Measurements from ENCODE around the gene PKP1.

Gene PKP1

DNA sequence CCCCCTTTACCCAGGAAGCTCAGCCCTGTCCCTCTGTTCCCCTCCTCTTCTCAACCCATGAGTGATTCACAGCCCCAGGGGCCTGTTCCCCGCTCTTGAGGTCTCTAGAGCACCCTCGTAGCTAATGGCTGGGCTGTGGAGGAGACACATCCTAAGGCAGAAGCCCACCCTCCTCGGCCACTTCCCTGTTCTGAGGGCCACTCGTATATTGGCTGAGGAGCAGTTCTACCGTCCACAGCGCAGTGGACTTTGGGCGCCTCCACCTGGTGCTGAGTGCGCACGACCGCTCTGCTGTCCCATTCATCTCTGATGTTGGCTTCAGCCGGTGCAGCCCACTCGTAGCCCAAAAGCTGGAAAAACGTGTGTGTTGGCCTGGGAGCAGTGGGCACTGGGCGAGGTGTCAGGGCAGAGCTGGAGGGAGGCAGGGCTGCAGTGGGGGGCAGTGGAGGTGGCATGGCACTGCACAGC lies 24.5 kb upstream of the PKP1 start:
- H3K4me3 ChIP-seq (ENCODE audit: low read depth, low read length), result no peak overlapping the region
- DNase-seq (ENCODE audit: low read depth), result no peak

DNA sequence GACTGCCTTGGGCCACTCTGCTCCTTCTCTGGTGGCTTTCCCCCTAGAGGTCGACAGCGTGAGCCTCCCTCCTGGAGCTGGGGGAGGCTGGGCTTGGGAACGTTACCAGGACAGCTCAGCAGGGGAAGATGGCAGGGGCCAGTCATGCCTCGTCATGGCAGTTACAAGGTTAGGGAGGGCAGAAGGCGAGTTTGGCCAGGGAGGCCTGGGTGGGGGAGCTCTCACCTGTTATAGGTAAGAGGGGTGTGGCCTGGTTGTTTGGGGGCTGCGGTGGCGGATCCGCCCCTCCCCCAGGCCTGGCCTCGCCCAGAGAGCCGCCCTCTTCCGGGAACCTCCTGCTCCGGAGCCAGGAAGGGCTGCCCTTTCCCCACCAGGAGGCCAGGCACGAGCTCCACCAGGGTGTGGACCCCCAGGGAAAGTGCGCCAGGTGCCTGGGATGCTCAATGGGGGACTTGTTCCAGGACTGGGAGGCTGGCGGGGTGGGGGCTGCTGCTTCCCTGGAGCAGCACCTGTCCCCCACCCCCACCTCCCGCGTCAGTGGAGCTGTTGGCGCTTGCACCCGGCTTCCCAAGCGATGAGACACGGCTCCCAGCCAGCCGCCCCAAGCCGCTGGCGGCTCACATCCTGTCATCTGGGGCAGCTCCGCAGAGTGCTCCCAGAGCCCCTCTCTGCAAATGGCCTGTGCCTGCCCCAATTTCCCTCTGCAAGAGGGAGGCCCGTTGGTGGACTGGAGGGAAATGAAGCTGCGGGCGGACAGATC lies 23.6 kb upstream of the PKP1 start:
- no peak overlapping the region for H3K4me3 ChIP-seq (ENCODE audit: low read depth, low read length)
- DNase-seq (ENCODE audit: low read depth), result no peak

DNA sequence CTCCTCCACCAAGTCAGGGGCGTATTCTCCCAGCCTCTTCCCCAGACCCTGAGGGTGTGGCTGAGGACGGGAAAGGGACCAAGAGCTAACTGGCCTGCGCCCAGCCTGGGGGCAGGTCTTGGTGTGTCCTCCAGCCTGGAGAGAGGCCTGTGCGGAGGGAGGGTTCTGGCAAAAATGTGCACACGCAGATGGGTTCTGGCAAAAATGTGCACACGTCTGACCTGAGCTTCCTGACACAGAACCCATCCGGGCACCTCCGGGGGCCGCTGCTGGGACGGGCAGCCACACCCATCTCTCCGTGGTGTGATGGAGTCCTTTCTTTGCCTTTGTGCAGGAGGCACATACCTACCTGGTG lies 23.1 kb upstream of the PKP1 start:
- no peak for DNase-seq (ENCODE audit: low read depth)
- no peak overlapping the region for H3K4me3 ChIP-seq (ENCODE audit: low read depth, low read length)

DNA sequence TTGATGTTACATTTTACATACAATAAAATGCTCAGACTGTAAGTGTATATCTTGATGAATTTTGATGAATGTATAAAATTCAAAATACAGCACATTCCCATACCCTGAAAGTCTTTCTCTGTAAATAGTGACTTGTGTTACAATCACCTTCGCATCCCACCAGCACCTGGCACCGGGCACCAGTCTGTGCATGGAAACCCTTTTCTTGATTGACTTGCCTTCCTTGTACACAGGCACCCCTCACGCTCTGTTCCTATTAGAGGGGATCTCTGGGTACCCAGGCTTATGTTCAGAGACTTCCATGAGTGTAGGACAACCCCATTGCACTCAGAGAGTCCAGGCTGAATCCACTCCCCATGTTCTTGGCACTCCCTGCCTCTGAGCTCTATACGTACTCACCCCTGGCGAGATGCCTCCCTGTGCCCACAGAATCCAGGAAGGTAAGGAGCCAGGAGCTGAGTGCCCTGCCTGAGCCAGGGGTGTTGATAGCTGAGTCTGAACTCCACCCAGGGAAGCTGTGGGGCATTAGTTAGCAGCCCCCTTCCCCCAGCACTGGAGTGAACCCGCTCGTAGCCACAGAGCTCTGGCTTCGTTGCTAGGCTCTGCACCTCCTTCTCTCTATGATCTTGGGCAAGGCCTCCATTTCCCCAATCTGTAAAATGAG lies 22.5 kb upstream of the PKP1 start:
- no peak overlapping the region for H3K4me3 ChIP-seq (ENCODE audit: low read depth, low read length)
- DNase-seq (ENCODE audit: low read depth), result no peak

DNA sequence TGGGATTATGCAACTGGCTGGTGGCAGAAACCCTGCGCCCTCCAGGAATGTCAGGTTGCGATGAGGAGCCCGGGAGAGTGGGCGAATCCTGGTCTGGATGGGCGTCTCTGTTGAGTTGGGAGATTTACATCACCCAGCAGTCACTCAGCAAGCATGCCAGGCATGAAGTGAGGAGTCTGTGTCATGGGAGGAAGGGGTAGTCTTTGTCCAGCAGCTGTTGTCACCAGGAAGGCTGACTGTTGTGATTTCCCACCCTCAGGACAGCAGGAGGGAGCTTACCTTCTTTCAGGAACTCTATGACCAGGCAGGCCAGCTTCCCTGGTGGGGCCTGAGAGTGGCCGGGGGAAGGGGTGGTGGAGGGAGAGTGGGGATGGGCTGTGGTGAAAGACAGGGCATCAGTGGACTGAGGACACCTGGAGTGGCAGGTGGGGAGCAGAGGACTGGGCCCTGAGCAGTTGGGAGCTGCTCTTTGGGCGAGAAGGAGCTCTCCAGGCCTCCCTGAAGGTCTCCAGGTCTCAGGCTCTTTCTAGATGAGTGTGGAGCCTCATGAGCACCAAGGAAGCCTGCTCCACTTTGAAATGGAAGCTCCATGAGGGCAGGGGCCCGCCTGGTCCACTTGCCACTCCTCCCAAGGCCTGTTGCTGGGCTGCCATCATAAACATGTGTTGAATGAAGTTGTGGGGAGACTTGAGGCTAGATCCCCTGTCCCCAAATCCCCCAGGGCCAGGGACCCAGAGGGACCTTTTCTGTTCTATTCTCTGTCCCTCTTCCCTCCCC lies 21.3 kb upstream of the PKP1 start:
- DNase-seq (ENCODE audit: low read depth), result no peak
- no peak overlapping the region for H3K4me3 ChIP-seq (ENCODE audit: low read depth, low read length)

DNA sequence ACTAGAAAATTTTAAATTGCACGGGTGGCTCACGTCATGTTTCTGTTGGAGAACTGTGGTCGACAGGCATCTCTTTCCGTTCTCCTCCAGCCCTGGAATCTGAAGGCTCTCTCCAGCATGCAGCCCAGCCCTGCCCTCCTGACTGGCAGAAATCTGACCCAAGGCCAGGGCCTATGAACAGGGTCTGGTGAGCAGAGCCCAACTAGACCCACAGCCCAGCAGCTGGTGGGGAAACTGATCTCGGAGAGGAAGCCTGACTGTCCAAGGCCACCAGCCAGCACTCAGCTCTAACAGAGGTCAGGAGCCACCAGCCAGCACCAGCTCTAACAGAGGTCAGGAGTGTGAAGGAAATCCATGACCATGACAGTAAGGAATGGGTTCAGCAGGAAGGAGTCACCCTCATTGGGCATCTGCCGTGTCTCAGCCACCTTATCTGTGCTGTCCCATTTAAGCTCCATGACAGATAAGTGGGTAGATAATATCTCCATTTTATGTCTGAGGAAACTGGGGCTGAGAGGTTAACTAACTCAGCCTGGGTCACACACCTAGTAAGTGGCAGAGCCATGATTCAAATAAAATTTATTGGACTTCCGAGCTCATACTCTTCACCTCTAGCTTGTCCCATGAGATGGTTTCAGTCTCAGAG lies 20.2 kb upstream of the PKP1 start:
- no peak for DNase-seq (ENCODE audit: low read depth)
- H3K4me3 ChIP-seq (ENCODE audit: low read depth, low read length), result no peak overlapping the region

DNA sequence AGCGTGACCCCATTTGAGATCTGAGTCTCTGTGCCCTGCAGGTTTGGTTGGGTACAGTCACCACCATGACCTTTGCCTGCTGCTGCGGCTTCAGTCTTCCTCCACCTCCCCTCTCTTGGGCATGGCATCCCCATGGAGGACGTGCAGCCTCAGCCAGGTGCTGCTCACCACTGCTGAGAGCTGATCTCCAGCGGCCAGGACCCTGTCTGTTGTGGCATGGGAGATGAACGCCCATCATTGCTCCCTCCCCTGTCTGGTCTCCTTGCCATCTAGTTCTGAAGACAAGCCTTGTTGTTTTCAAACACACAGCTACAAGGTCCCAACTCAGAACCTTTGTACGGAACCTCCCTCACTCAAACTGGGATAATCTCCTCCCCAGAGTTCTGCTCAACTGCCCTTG lies 19.2 kb upstream of the PKP1 start:
- no peak overlapping the region for H3K4me3 ChIP-seq (ENCODE audit: low read depth, low read length)
- DNase-seq (ENCODE audit: low read depth), result no peak

DNA sequence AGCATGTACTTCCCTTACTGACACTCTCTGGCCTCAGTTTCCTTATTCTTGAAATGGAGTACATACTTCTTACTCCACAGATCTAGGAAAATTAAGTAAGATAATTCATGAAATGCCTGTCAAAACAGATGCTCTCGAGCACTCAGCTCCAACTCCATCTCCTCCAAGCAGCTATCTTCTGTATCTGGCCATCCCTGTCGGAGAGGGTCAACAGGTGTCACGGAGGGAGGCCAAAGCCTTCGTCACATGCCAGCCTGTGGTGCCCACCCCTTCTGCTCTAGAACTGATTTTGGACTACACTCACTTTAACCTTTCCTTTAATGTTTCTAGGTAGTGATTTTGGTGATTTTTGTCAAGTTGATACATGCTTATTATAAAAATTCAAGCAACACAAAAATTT lies 18.8 kb upstream of the PKP1 start:
- no peak for DNase-seq (ENCODE audit: low read depth)
- no peak overlapping the region for H3K4me3 ChIP-seq (ENCODE audit: low read depth, low read length)

DNA sequence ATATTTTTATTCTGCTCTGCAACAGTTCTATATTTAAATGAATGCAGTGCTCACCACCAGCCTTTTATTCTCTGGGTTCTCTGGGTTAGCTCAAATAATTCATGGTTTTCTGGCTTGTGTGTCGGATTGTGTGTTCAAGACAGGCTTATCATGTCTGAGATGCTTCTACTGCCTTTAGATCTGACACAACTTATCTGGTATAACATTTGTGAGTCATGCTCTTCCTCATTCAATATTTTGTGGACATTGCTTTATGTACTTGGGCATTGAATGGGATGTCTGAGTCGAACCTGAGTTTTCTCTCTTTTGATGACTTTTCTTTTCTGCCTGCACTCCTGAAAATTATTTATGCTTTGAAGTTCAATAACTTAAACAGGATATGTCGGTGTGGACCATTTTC lies 17.6 kb upstream of the PKP1 start:
- DNase-seq (ENCODE audit: low read depth), result no peak
- H3K4me3 ChIP-seq (ENCODE audit: low read depth, low read length), result no peak overlapping the region

DNA sequence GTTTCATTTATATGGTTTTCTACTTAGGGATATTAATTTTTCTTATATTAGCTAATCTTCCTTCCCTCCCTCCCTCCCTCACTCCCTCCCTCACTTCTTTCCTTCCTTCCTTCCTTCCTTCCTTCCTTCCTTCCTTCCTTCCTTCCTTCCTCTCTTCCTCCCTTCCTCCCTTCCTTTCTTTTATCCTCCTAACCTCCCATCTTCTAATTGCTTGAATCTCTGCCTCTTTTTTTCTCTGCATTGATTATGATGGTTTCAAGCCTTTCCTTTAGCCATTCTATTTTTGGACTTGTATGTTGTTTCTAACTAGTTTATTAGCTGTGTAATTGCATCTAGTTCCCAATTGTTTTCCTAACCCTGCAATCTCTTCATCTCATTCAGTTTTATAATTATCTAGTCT lies 17.0 kb upstream of the PKP1 start:
- H3K4me3 ChIP-seq (ENCODE audit: low read depth, low read length), result no peak overlapping the region
- DNase-seq (ENCODE audit: low read depth), result no peak

DNA sequence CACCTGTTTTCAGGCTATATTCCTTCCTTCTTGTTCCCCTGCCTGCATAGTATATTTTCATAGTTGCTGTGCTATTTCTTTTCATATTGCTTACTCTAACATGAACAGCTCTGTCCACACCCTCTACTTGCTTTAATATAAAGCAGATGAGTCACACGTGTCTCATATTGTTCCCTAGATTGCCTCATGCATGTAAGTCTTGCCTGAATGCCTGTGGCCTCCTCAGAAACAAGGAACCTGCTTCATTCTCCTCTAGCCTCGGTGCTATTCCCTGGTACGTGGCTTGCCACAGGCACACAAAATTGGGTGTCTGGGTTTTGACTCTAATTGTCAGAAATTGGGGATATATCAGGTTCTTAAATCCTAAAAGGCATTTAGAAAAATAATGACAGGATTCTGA lies 16.5 kb upstream of the PKP1 start:
- no peak overlapping the region for H3K4me3 ChIP-seq (ENCODE audit: low read depth, low read length)
- DNase-seq (ENCODE audit: low read depth), result peak; percentile 85

DNA sequence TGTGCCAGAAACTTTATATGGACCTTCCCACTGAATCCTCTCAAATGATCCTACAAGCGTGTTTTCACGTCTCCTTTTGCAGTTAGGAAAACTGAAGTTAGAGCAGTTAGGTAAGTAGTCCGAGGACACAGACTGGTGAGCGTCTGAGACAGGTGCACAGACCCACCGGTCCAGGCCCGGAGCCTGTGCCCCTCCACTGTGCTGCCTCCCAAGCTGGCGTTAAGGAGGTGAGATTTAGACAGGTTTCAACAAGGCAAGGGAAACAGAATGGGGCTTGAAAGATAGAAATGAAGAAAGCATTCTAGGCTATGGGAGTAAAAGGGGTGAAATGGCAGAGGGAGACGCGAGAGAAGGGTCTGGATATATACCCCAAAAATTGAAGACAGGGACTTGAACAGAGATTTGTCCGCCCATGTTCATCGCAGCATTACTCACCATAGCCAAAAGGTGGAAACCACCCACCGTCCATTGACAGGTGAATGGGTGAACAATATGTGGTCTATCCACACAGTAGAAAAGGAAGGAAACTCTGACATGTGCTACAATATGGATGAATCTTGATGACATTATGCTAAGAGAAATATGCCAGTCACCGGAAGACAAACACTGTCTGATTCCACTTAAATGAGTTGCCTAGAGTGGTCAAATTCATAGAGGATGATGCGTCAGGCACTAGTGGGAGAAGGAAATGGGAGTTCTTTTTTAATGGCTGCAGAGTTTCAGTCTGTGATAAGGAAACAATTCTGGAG lies 15.7 kb upstream of the PKP1 start:
- H3K4me3 ChIP-seq (ENCODE audit: low read depth, low read length), result no peak overlapping the region
- DNase-seq (ENCODE audit: low read depth), result no peak

DNA sequence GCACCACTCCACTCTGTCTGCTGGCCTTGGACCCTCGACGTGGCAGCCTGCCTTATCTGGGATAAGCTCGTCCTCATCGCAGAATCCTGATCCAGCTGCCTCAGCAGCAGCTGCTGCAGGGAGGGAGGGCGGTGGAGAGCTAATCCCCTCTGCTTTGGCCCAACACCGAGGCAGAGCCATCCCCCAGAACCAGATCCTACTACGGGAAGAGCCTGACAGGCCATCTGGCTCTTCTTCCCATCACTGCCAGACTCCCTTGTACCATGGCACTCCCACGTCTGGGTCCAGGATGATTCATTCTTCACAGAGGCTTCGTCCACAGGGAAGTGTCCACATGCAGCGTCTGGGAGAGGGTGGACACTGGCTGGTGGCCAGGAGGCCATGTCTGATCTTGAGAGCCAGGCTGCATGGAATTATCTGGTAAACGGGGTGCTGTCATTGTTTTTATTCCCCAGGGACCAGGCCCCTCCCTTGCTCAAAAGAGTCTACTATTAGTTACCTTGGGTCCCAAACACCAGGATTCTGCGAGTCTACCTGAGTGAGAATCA lies 14.6 kb upstream of the PKP1 start:
- no peak overlapping the region for H3K4me3 ChIP-seq (ENCODE audit: low read depth, low read length)
- peak; percentile 86 for DNase-seq (ENCODE audit: low read depth)

DNA sequence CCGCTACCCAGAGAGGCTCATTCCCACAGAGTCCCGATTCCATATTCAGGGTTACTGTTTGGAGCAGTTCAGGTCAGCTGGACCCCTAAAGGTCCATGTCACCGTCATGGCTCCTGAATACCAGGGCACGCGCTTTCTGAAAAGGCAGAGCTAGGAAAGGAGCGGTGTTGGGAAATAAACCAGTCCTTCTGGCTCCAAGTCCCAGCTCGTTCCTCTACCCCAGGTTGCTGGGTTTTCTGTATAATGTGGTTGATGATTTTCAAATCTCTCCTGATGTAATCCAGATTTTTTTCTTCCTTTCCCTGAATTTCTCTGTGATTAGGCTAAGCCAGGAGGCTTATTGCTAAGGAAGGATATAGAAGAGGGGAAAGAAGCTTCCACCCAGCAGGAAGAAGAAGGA lies 14.0 kb upstream of the PKP1 start:
- H3K4me3 ChIP-seq (ENCODE audit: low read depth, low read length), result no peak overlapping the region
- DNase-seq (ENCODE audit: low read depth), result no peak

DNA sequence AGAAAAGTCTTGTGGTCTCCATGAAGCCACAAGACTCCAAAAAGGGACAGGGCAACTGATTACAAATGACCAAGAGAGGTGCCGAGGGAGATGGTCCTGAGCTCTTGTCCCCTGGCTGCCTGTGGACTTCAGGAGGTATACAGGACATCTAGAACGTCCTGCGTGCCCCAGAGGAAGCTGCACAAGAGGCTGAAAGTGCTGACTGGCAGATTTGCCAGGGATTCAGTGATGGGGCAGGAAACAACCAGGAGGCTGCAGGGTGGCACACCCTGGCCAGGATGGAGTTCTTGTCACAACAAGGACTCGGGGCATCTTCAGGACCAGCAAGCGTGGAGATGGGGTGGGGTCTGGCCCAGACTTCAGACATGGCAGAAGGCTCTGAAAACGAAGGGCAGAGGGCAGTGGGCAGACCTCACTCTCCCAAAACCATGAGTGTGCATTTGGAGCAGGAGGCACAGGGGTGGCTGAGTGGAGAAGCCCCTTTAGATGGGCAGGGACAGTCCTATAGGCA lies 13.4 kb upstream of the PKP1 start:
- DNase-seq (ENCODE audit: low read depth), result no peak
- H3K4me3 ChIP-seq (ENCODE audit: low read depth, low read length), result no peak overlapping the region

DNA sequence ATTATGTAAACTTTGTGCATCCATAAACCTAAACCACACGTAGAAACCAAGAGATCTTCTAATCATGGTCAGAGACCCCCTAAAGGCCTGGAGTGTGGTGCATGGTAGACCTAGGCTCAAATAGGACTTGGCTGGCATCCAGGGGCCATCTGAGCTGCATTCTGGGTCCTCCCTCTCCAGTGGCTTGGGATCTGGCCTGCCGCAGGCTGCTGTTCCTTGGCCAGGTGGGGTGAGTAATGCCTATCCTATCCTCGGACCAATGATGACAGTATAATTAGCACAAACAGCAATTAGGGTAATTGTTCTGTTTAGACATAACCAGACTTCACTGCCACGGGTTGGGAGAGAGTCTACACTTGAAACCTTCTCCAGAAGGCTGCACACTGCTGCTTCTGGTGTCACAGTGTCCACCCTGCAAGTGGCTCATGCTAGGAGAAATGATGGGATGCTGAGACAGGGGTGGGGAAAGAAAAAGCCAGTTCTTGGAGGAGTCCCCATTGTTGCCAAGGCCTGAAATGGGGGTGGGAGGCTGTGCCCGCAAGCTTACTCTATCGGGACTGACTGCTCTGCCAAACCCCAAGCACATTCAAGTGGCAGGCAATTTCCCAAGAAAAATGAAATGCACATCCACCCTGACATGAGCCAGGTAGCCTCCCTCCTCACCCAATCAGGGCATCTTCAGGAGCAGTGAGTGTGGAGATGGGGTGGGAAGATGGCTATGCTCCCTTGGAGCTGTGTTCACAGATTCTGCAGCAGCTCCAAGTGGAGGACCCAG lies 12.5 kb upstream of the PKP1 start:
- no peak overlapping the region for H3K4me3 ChIP-seq (ENCODE audit: low read depth, low read length)
- DNase-seq (ENCODE audit: low read depth), result no peak

DNA sequence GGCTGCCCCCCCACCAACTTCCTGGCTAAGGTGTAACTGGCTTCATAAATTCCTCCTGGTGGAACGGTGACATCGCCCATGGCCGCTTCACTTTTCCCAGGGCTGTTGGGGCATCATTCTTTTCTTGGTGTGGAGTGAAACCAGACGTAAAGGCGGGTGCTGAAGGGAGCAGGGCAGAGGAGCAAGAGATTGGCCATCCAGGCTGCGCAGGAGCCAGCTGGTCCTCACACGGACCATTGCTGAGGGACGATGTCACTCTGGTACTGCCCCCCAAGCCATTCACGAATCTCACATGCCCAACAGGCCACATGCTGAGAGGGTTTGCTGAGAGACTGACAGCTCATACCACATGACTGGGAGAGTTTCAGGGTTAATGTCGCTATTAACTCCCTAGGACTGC lies 10.5 kb upstream of the PKP1 start:
- H3K4me3 ChIP-seq (ENCODE audit: low read depth, low read length), result no peak overlapping the region
- no peak for DNase-seq (ENCODE audit: low read depth)

DNA sequence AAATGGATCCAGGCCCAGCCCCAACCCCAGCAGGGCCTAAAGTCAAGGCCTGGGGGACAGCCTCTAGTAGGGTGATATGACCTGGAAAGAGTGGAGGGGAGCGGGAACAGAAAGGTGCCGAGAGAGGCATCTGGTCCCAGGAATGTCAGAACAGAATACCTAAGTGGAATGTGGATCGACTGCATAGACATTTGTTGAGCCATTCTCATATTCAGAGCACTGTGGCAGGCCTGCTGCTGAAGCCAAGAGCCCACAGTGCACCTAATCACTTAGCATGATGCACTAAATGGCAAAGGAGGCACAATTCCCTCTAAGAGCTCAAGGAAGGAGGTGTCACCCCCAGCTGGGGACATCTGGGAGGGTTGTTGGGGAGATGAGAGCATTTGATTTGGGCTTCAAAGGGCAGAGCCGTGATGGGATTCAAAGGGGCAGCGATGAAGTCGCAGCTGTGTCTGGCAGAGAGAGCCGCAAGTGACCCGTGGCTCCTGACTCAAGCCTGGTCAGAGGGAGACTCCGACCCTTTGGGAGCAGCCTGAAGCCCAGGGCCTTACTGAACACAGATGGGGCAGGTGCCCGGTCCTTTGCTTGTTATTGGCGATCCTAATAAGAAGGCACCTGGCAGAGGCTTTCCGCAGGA lies 8.6 kb upstream of the PKP1 start:
- DNase-seq (ENCODE audit: low read depth), result no peak

More for the DNA sequence above, 8.6 kb upstream of the PKP1 start:
- H3K4me3 ChIP-seq (ENCODE audit: low read depth, low read length), result no peak overlapping the region

Data from skeletal muscle cell (primary cell).